ENCODE results near the gene CCDC120. TPM values are rescaled to one million over a fixed set of nuclear protein-coding genes. Genes with fewer than 3 reads are reported as not detected.

CCDC120 gene
- total and polyA plus RNA-seq, 9 of the 15 experiments (the other 6 are each of a cell fraction or from before 2014, with no cell fraction given): 0.13 to 3.6 (median 0.54) TPM

DNA sequence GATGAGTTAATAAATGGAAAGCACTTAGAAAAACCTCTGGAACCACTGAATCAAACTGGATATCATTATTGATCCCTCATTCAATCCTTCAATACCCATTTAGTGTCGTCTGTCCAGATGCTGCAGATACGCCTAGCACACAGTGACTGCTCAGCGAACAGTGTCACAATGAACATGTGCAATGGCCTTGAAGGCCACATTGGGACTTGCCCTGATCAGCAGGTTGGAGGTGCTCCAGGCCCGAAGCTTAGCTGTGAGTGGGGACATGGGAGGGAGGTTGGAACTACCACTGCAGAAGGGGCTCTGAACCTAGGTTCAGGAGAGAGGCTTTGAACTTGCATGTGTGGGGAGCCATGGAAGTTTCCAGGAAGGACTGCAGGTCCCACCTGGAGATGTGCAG, 47.5 kb downstream of the CCDC120 start (continued):
- TF ChIP-seq SAFB (IDR thresholded peaks at IDR 0.05; ENCODE audit: borderline replicate concordance, low read depth, low read length) (no peak), DIDO1 (tag; IDR thresholded peaks at IDR 0.05; ENCODE audit: low read depth) (no peak), RBM22 (IDR thresholded peaks at IDR 0.05; ENCODE audit: low read depth, low read length, poor library complexity, severe bottlenecking) (no peak), SP1 (CRISPR knock-in tag; IDR thresholded peaks at IDR 0.05) (no peak), ZNF592 (IDR thresholded peaks at IDR 0.05) (no peak), ZNF778 (CRISPR knock-in tag; IDR thresholded peaks at IDR 0.05) (no peak), E2F4 (CRISPR knock-in tag; IDR thresholded peaks at IDR 0.05; ENCODE audit: low read depth) (no peak), NBN (IDR thresholded peaks at IDR 0.05; ENCODE audit: low read depth) (no peak)
